PC-3 (cell line): Measurements from ENCODE around the gene MISFA.
A peak's percentile ranks its signal among the peaks of the same experiment; 100 is the strongest.

Source experiments
- EZH2phosphoT487 ChIP-seq: fragments of 300-600 bp; sonication (generic); IDR thresholded peaks from 2 replicates; pipeline ENCODE4 v1.6.1; 2018; ENCODE audit warnings: mild to moderate bottlenecking, antibody characterized with exemption, low read length, borderline replicate concordance
- TF ChIP-seq, protein P1 (sequence below): fragments of 300-600 bp; sonication (generic); conservative IDR thresholded peaks from 2 replicates; pipeline ENCODE4 v1.5.1; 2017; ENCODE audit warnings: antibody characterized with exemption, low read depth, mild to moderate bottlenecking, low read length

DNA sequence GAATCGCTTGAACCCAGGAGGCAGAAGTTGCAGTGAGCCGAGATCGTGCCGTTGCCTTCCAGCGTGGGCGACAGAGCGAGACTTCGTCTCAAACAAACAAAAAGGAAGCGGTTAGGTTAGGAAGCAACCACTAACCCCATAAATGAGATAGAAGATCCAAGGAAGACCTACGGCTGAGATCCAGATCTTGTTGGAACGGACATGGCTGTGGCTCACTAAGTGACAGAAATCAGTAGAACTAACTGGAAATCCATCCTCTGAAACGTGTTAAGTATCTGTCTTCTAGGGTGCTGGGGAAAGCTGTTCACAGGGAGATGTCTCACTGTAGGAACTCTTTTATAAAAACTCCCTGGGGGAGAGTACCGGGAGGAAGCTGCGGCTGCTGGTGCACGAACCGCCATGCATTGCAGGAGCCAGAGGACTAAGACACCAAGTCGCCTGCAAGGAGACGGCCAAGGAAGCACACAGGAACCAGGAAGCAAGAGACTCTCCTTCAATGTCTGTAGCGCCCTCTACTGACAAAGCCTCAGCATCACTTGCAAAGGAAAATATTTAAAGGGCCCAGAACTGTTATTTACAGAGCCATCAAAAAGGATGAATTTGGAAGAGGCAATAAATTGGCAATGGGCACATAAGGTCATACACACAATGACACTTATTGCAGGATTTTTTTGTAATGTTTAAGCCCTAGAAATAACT is 51.4 kb downstream of the MISFA start:
- TF ChIP-seq, protein P1, sequence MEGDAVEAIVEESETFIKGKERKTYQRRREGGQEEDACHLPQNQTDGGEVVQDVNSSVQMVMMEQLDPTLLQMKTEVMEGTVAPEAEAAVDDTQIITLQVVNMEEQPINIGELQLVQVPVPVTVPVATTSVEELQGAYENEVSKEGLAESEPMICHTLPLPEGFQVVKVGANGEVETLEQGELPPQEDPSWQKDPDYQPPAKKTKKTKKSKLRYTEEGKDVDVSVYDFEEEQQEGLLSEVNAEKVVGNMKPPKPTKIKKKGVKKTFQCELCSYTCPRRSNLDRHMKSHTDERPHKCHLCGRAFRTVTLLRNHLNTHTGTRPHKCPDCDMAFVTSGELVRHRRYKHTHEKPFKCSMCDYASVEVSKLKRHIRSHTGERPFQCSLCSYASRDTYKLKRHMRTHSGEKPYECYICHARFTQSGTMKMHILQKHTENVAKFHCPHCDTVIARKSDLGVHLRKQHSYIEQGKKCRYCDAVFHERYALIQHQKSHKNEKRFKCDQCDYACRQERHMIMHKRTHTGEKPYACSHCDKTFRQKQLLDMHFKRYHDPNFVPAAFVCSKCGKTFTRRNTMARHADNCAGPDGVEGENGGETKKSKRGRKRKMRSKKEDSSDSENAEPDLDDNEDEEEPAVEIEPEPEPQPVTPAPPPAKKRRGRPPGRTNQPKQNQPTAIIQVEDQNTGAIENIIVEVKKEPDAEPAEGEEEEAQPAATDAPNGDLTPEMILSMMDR = peak; percentile 70
- no peak for TF ChIP-seq EZH2phosphoT487
